BE2C (cell line): ENCODE results near the gene NFE2L3.

Experiments
- DNase-seq: peaks from one replicate; pipeline ENCODE4 v3.0.0-alpha.2; 2020
- H3K27me3 ChIP-seq: fragments of 250-450 bp; sonication (Bioruptor Pico); 2 replicates; pipeline ENCODE4 v1.5.1; 2020; ENCODE audit warnings: mild to moderate bottlenecking
- H3K36me3 ChIP-seq: fragments of 250-450 bp; sonication (Bioruptor Pico); 2 replicates; pipeline ENCODE4 v1.5.1; 2020; ENCODE audit warnings: mild to moderate bottlenecking
- H3K4me1 ChIP-seq: fragments of 250-450 bp; sonication (Bioruptor Pico); 2 replicates; pipeline ENCODE4 v1.5.1; 2020
- H3K4me3 ChIP-seq: 2 replicates; pipeline ENCODE4 v1.5.1; 2011; ENCODE audit warnings: low read depth, low read length
- H3K9me3 ChIP-seq: fragments of 250-450 bp; sonication (Bioruptor Pico); 2 replicates; pipeline ENCODE4 v1.5.1; 2020
- TF ChIP-seq, protein P1 (sequence below): IDR thresholded peaks from 2 replicates; pipeline ENCODE4 v1.5.1; 2012; ENCODE audit warnings: mild to moderate bottlenecking, low read depth, low read length

NFE2L3 gene

DNA sequence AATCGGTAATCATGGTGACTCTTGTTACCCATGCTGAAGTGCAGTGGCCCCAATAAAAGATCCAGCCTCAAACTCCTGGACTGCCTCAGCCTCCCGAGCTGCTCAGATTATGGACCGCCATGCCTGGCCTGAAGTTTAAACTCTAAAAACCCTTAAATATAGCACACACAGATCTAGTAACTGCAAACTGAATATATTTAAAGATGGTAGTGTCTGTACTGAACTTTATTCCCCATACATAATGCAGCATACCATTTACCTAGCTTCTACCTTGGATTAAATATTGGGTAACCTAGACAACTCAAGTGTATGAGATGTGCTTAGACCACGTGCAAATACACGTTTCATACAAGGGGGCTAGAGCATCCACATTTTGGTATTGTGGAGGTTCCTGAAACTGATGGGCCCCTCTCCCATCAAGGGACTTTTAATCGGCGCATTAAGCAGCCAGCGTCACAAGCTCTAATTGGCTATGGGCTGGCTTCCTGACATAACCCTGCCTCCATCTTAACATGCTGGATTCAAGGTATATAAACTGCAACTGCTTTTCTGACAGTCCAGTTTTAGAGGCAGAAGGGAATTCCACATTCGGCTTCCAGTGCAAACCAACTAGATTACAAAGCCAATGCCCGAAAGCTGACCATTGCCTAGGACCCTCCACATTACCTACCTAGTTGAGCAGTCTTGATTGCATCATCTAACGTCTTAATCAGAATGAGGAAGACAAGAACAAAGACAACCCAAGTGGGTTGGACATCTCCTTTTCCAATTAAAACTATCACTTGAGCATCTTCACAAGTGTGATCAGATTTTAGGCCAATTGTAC lies 35.6 kb downstream of the NFE2L3 start:
- Histone ChIP-seq H3K36me3 (peaks cover 56% of the 10 kb centered on the region), H3K4me3 (no peak overlapping the region)
- no peak for DNase-seq

DNA sequence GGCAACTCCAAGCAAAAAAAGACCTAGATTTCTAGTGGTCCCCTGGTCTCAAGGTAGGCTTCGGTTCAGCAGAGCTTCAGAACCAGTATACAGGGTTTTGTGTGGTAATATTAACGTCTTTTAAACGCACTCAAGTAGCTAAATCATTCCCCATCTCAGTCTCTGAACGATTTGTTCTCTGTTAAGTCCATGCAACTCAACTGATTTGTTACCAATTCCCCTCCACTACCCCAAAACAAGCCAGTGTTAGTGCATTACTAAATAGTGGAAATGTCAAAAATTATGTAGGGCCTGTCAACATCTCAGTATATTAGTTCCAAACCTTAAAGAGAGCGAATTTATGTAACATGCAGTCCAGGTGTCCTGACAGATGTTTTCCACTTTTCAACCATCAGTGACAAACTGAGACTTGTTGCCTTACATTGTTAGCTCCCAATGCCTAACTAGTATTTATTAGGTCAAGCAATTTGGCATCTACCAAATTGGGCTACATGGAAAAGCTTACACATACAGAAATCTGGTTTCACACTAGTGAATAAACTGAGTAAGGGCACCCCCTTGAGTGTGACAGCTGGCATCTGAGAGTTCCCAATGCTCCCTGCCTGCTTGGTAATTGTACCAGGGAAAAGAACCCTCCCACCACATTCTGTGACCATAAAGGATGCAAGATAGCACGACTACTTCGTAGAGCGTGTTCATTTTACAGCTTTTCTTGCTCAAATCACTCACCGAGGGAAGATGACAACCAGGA lies 36.4 kb downstream of the NFE2L3 start:
- TF ChIP-seq, protein P1, sequence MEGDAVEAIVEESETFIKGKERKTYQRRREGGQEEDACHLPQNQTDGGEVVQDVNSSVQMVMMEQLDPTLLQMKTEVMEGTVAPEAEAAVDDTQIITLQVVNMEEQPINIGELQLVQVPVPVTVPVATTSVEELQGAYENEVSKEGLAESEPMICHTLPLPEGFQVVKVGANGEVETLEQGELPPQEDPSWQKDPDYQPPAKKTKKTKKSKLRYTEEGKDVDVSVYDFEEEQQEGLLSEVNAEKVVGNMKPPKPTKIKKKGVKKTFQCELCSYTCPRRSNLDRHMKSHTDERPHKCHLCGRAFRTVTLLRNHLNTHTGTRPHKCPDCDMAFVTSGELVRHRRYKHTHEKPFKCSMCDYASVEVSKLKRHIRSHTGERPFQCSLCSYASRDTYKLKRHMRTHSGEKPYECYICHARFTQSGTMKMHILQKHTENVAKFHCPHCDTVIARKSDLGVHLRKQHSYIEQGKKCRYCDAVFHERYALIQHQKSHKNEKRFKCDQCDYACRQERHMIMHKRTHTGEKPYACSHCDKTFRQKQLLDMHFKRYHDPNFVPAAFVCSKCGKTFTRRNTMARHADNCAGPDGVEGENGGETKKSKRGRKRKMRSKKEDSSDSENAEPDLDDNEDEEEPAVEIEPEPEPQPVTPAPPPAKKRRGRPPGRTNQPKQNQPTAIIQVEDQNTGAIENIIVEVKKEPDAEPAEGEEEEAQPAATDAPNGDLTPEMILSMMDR: no peak
- peaks cover 5% of the 10 kb centered on the region for H3K4me1 ChIP-seq
- H3K27me3 ChIP-seq: peaks cover 3% of the 10 kb centered on the region
- H3K9me3 ChIP-seq: no peaks in the 10 kb centered on the region
- H3K36me3 ChIP-seq: peaks cover 64% of the 10 kb centered on the region
- no peak overlapping the region for H3K4me3 ChIP-seq
- no peak for DNase-seq

More for the DNA sequence above, 35.6 kb downstream of the NFE2L3 start:
- Histone ChIP-seq H3K27me3 (peaks cover 3% of the 10 kb centered on the region), H3K9me3 (no peaks in the 10 kb centered on the region), H3K4me1 (peaks cover 3% of the 10 kb centered on the region)
- TF ChIP-seq, protein P1: no peak

DNA sequence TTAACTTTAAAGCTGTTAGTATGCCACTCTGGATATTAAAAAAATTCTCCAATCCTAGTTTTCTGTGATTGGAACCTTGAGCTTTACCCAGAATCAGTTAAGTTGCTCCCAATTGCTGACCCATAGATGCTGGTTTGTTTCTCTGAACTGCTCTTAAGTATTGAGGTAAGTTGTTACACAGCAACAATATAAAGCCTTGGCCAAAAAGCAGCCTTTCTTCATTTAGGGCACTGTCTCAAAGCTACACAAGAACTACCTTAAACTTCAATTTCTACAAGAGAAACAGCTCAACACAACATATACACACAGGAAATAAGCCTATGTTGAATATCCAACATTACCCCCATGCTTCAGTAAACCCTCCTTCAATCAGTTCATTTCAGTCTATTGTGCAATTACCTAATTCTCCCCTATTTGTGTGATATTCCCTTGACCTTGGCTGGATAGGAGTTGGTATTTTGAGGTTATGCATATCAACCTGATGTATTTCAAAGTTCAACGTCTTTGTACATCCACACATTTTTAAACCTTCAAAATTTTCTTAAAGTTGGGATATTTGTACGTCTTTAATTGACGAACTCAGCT lies 37.1 kb downstream of the NFE2L3 start:
- no peak for DNase-seq
- TF ChIP-seq, protein P1: no peak
- Histone ChIP-seq H3K9me3 (no peaks in the 10 kb centered on the region), H3K27me3 (peaks cover 3% of the 10 kb centered on the region), H3K4me1 (peaks cover 11% of the 10 kb centered on the region), H3K36me3 (peaks cover 71% of the 10 kb centered on the region), H3K4me3 (no peak overlapping the region)

DNA sequence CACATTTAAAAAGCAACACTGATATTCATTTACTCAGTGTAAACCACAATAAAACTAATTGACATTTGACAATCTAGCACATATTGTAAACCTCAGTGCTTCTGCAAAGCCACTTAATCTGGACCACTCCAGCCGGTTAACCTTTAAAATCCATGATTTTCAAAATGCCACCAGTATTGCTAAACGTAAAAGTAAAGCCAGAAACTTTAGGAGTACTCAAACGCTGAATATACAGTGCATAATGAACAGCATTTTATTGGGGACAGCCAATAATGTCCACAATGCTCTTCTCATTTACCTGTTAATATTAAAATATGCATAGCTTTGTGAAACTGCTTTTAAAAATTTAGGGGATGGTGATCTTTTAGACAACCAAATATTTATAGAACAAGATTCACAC lies 37.7 kb downstream of the NFE2L3 start:
- Histone ChIP-seq H3K4me3 (no peak overlapping the region), H3K4me1 (peaks cover 15% of the 10 kb centered on the region), H3K36me3 (peaks cover 77% of the 10 kb centered on the region), H3K27me3 (peaks cover 3% of the 10 kb centered on the region), H3K9me3 (no peaks in the 10 kb centered on the region)
- TF ChIP-seq, protein P1: no peak
- DNase-seq: no peak

DNA sequence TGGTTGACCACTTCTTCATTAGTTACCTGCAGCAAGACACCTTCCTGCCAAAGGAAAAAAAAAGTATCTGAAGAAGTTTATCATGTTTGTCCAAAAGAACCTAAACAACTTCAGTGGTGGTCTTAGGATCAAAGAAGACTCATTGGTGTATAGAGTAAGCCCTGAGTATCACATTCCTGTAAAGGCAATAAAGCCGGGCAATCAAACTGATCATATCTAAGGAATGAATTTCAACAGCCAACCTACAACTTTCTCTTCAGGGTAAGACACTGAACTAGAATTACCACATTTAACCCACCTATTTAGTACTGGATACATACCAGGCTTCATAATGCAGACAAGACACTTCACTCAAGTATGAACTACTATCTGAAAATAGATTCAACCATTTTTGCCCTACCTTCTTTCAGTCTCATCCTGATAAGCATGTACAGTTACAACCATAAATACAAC lies 38.4 kb downstream of the NFE2L3 start:
- no peak overlapping the region for H3K4me3 ChIP-seq
- no peaks in the 10 kb centered on the region for H3K9me3 ChIP-seq
- DNase-seq: no peak
- H3K4me1 ChIP-seq: peaks cover 15% of the 10 kb centered on the region
- H3K27me3 ChIP-seq: peaks cover 3% of the 10 kb centered on the region
- H3K36me3 ChIP-seq: peaks cover 85% of the 10 kb centered on the region
- TF ChIP-seq, protein P1: no peak
